ENCODE measurements around the gene CDH4. TPM values are rescaled to one million over a fixed set of nuclear protein-coding genes. Genes with fewer than 3 reads are reported as not detected.

CDH4 gene
- total and polyA plus RNA-seq, 9 of the 15 experiments (the other 6 are each of a cell fraction or from before 2014, with no cell fraction given) = 0.04 TPM; not detected in 8

- Histone ChIP-seq H3K4me3 (no peak overlapping the region), H3K27ac (ENCODE audit: extremely low read depth, low read depth, low read length) (no peak overlapping the region), H3K9me3 (replicated peaks; ENCODE audit: control insufficient read depth, insufficient read depth, low read depth, low read length) (no peaks in the 10 kb centered on the region), H4K20me1 (replicated peaks; ENCODE audit: control insufficient read depth, insufficient read depth, low read length) (no peaks in the 10 kb centered on the region; the same call in 1 of the 2 replicates), H2AFZ (ENCODE audit: low read depth, low read length) (no peak overlapping the region), H3K36me3 (ENCODE audit: control insufficient read depth, insufficient read depth, low read length) (no peaks in the 10 kb centered on the region), H3K79me2 (ENCODE audit: control insufficient read depth, insufficient read depth, low read length) (no peaks in the 10 kb centered on the region), H3K9ac (ENCODE audit: insufficient read depth in 1 of 2, low read depth in 2 of 2, low read length in 2 of 2) (no peak overlapping the region), H3K4me1 (replicated peaks in 1 of 2; ENCODE audit: control insufficient read depth in 2 of 2, insufficient read depth in 2 of 2, low read length in 2 of 2) (no peaks in the 10 kb centered on the region), H3K27me3 (ENCODE audit: control insufficient read depth in 2 of 2, insufficient read depth in 2 of 2, low read length in 2 of 2) (peaks cover 0 to 4% of the 10 kb centered on the region in 2 experiments; a peak in 2 of 5 replicates), H3K9me1 (ENCODE audit: control insufficient read depth, insufficient read depth, low read length) (no peaks in the 10 kb centered on the region), H3K4me2 (ENCODE audit: insufficient read depth, low read length) (no peak overlapping the region)
- POLR2A ChIA-PET = no interaction called here
- in situ Hi-C loops (cut with MboI) = no loop called here
- CTCF ChIA-PET (ENCODE audit: low intra/inter-chr PET ratio) = no interaction called here
- intact Hi-C loops (cut with micrococcal nuclease) = no loop called here
- FAIRE-seq (no peak), DNase-seq (ENCODE audit: extremely low read depth in 1 of 4, low spot score in 3 of 4) (no peak), ATAC-seq (no peak)
- no TSS peak for BruUV-seq (replicated peaks)
- WGBS (ENCODE audit: insufficient coverage, low coverage, missing lambda C conversion rate) = 0% methylated on average over 8 of the region's 8 CpGs
- TF ChIP-seq XRCC3 (IDR thresholded peaks at IDR 0.05) = no peak
- TF ChIP-seq TFAP4 (CRISPR knock-in tag; IDR thresholded peaks at IDR 0.05; ENCODE audit: borderline replicate concordance) = no peak
- no peak for TF ChIP-seq CEBPG (CRISPR knock-in tag; IDR thresholded peaks at IDR 0.05)
- no peak for TF ChIP-seq CEBPG (tag; conservative IDR thresholded peaks at IDR 0.05 in 1 of 2, IDR thresholded peaks at IDR 0.05 in 1 of 2)
- no peak for TF ChIP-seq GTF2F1 (IDR thresholded peaks at IDR 0.05; ENCODE audit: low read depth, low read length)
- no peak for TF ChIP-seq HDGF (IDR thresholded peaks at IDR 0.05)
- no peak for TF ChIP-seq ZNF354B (CRISPR knock-in tag; IDR thresholded peaks at IDR 0.05)
Measured at GRCh38 chr20:61678437-61678836, 426.4 kb downstream of the CDH4 start.
